ENCODE measurements around the gene GRK3.

- no peak for TF ChIP-seq CTCF (IDR thresholded peaks at IDR 0.05)
- TF ChIP-seq POLR2A (IDR thresholded peaks at IDR 0.05): no peak
Observed at GRCh38 chr22:25745341-25746011, 181.0 kb downstream of the GRK3 start.

Data from thyroid gland (tissue), 4 donors.